Stimulated activated naive CD8-positive, alpha-beta T cell treated with anti-CD3 and anti-CD28 coated beads, Interleukin-15, Interleukin-2, amounts not matched to agents 100 U/mL and 50 U/mL, for 24 hours (primary cell): ENCODE data around the gene ABI3.
A peak's percentile ranks its signal among the peaks of the same experiment; 100 is the strongest.

ENCODE experiments used
- ATAC-seq: fragments of 150-1000 bp; cut with Tn5 transposase; one replicate; pipeline ENCODE4 v1.10.0; 2021
- DNase-seq: peaks from one replicate; pipeline ENCODE4 v3.0.0; 2021

The ABI3 gene

GRCh38 chr17:49197346-49197998 is 13.0 kb upstream of the ABI3 start:
- DNase-seq, result no peak
- no peak for ATAC-seq

DNA sequence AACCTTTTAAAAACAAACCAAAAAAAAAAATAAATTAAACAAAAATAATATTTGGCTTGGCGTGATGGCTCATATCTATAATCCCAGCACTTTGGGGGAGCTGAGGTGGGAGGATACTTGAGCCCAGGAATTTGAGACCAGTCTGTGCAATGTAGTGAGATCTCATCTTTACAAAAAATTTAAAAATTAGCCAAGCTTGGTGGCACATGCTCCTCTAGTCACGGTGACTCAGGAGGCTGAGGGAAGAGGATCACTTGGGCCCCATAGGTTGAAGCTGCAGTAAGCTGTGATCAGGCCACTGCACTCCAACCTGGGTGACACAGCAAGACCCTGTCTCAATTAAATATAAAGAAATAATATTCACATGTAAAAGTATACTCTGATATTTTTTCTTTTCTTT is 12.3 kb upstream of the ABI3 start:
- no peak for DNase-seq
- no peak for ATAC-seq

DNA sequence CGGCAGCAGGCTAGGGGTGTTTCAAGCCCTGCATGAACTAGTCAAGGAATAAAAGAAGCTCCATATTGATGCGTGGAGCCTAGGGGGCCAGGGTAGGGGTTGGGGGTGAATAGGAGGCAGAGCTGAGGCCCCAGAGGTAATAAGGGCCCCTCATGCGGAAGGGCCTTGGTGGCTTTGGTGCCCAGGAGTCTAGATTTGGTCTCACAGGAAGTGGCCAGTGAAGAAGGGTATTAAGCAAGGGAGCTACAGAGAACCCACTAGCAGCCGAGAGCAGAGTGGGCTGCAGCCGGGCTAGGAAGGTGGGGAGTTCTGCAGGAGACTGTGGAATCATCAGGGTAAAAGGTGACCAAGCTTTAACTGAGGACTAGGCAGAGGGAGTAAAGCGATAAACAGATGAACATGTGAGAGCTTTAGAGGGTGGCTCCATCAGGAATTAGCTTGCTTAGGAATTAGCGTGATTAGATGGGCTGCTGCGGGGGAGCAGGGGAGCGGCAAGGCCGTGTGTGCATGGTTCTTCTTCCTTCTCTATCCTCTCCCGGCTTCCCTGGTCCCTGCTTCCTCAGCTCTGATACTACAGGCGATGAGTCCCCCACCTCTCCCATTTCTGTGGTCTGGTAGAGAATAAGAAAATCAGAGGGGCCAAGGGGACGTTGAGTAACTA is 10.0 kb upstream of the ABI3 start:
- DNase-seq (no peak), ATAC-seq (no peak)

GRCh38 chr17:49201481-49201927 is 9.0 kb upstream of the ABI3 start:
- DNase-seq (no peak), ATAC-seq (no peak)

DNA sequence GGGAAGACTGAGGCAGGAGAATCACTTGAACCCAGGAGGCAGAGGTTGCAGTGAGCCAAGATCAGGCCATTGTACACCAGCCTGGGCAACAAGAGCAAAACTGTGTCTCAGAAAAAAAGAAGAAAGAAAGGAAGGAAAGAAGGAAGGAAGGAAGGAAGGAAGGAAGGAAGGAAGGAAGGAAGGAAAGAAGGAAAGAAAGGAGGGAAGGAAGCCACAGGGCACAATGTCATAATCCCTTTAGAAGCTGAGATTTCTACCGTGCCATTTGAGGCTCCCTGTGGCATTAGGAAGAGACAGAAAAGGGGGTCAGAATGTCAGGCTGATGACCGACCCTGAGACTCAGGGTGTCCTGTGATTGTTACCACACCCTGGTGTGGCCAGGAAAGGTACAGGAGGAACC is 6.7 kb upstream of the ABI3 start:
- ATAC-seq, result no peak
- DNase-seq, result no peak

- DNase-seq (no peak), ATAC-seq (no peak)
These were observed 6.0 kb upstream of the ABI3 start for GRCh38 chr17:49204516-49204915.

- ATAC-seq, result peak; percentile 6
- no peak for DNase-seq
These were observed 1.4 kb upstream of the ABI3 start for GRCh38 chr17:49209061-49209571.

DNA sequence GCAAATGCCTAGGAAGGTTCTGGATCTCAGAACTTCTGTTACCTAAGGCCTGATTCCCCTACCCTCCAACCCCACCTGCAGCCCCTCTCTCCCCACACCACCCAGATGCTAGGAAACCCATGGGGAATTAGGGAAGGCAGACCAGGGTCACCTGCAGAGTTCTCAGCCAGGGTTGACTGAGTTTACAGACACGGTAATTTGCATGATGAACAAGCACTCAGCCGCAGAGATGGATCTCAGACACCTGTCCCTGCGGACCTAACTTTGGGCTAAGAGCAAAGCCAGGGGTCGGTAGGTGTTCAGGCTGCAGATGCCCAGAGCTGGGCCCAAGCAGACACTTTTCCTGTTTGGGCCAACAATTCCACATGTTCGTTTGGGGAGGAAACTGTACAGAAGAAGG is 2.9 kb downstream of the ABI3 start:
- no peak for ATAC-seq
- no peak for DNase-seq

DNA sequence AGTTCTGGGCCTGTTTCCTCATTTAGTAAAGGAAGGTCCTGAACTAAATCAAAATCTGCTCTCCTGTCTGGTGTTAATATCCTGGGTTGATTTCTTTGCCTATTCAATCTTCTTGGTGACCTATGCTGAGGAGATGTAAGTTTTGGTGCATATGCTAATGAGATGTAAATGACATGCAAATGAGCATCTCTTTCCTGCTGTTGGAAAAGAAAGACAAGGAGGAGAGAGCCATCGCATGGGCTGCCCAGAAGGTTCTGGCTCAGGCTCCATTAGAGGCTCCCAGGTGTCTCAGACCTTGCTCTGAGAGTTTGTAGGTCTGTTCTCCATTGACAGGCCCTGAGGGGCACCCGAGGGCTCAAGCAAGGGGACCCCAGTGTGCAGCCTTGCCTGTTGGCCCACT is 3.3 kb downstream of the ABI3 start:
- DNase-seq (no peak), ATAC-seq (no peak)

- ATAC-seq (no peak), DNase-seq (no peak)
These were observed 4.3 kb downstream of the ABI3 start for GRCh38 chr17:49214676-49215360.

GRCh38 chr17:49216482-49216881 is 6.0 kb downstream of the ABI3 start:
- no peak for DNase-seq
- ATAC-seq, result no peak

- DNase-seq (no peak), ATAC-seq (no peak)
These were observed 6.6 kb downstream of the ABI3 start for GRCh38 chr17:49216953-49217650.

- DNase-seq, result peak; percentile 68
- ATAC-seq, result peak; percentile 65
These were observed 7.3 kb downstream of the ABI3 start for GRCh38 chr17:49217651-49218413.

GRCh38 chr17:49218941-49219913 is 8.7 kb downstream of the ABI3 start:
- DNase-seq (peak; percentile 73), ATAC-seq (peak; percentile 70)

- no peak for DNase-seq
- no peak for ATAC-seq
These were observed 9.5 kb downstream of the ABI3 start for GRCh38 chr17:49219987-49220386.

DNA sequence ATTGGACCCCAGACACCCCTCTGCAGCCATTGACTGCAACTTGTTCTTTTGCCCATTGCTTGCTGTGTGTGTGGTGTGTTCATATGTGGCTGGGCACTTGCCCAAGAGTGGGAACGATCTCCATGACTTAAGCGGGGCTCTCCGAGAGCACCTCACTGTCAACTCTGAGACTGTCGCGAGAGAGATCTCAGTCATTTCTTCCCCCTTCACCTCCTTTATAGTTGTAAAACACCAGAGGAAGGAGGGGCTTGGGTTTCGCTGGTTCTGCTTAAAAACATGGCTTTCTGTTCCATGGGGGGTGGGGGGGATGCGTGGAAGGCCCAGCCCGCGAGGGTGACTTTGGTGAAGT is 12.6 kb downstream of the ABI3 start:
- DNase-seq (no peak), ATAC-seq (no peak)

DNA sequence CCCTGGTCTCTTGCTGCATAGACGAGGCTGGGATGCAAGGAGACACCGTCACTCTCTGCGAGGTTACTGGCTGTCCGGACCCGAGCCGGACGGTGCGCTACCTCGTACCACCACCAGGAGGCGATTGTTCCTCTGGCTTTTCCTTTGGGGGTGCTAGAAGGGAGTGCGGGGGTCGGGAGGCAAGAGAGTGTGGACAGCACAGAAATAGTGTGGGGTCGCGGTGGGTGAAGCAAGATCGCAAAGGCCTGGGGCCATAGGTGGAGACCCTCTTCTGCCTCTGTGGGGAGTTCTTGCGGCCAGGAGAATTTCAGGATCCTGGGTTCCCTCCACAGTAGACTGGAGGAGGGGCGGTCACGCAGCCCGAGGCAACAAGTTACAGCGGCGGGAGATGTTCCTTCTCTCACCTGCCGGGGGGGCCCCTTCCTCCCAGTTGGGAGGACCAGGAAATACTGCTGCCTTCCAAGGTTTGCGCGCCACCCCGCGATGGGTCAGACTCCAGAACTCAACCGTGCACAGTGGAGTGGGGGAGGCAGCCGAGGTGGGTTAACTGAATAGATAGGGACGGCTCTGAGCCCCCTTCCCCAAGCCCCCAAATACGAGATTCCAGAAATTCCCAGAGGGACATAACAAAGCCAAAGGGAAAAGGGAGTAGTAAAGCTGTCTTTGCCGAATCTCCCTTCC is 13.2 kb downstream of the ABI3 start:
- DNase-seq (peak; percentile 86), ATAC-seq (peak; percentile 24)

- DNase-seq (peak; percentile 53), ATAC-seq (peak; percentile 15)
These were observed 13.9 kb downstream of the ABI3 start for GRCh38 chr17:49224198-49224996.

GRCh38 chr17:49224997-49225337 is 14.5 kb downstream of the ABI3 start:
- DNase-seq, result no peak
- no peak for ATAC-seq
